T-helper 22 cell (primary cell): ENCODE measurements around the gene PXMP4.

ENCODE experiments used
- DNase-seq: peaks from one replicate; pipeline ENCODE4 v3.0.0-alpha.2; 2020; ENCODE audit warnings: low read depth

PXMP4 gene

GRCh38 chr20:33668466-33669155 lies 51.5 kb downstream of the PXMP4 start:
- no peak for DNase-seq

- DNase-seq: peak; percentile 58
Measured at GRCh38 chr20:33667676-33668465, 52.2 kb downstream of the PXMP4 start.

- no peak for DNase-seq
Measured at GRCh38 chr20:33667245-33667675, 52.9 kb downstream of the PXMP4 start.

DNA sequence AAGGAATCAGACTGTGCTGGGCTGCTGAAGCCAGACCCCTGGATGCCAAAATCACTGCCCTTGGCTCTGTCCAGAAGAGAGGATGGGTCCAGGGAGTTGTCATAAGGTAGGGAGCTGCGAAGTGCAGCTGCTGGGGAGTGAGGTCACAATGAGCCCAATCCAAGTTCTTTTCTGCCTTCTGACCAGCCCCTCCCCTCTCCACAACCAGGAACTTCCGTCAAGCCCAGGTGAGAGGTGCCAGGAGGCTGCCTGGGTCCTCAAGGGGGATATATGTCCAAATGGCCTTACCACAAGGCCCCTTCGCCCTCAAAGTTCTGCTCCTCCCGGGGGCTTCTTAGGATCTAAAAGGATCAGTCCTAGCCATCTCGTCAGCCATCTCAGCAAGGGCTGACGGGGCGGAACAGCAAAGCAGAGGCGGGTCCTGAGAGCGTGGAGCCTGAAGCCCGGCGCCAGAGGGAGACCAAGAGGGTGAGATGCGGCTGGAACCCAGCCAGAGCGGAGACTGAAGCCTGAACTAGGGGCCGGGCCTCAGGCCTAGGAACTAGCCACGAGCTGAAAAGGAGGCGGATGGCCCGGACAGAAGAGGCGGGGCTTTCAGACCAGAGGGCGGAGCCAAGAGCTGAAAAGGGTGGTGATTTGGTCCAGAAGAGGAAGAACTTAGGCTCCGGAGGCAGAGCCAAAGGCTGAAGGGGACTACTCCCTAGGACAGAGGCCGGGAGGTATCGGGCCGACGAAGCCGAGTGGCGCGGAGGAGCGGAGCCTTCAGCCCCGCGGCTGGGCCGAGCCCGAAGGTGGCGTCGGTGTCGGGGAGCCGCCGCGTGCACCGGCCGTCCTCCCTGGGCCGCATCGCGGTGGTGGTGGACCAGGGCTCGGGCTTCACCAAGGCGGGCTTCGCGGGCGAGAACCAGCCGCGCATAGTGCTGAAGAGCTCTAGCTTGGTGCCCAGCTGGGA lies 53.5 kb downstream of the PXMP4 start, which contains the start of gene ACTL10:
Gene ACTL10 (plus strand): TSS at position 651 of the 952 bp plus-strand sequence. CDS start 555 bp downstream, outside the sequence.
- DNase-seq: peak; percentile 69

DNA sequence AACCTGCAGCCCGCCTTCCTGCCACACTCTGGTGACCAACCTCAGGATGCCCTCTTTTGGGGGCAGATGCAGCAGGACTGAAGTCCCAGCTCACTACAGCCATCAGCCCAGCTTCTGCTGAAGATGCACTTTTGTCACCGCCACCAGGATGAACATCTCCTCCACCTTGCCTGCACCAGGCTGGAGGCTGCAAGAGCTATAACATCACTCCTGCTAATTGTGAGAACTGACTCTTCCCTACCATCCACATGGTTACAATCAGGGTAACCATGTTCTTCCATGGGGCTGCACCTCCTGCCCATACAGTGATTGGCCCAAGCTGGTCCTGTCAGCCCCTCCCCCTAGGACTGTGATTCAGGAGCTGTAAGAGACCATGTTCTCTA lies 55.4 kb downstream of the PXMP4 start:
- DNase-seq: no peak

GRCh38 chr20:33664085-33664761 lies 55.9 kb downstream of the PXMP4 start:
- no peak for DNase-seq

- DNase-seq: peak; percentile 71
Measured at GRCh38 chr20:33663161-33664084, 56.7 kb downstream of the PXMP4 start.

GRCh38 chr20:33662172-33662571 lies 57.9 kb downstream of the PXMP4 start, which contains the start of gene C20orf144:
Gene C20orf144, plus strand, starts transcription at chr20:33662327. Its CDS starts 19 bp downstream, at chr20:33662346.
- DNase-seq: no peak

GRCh38 chr20:33660685-33661058 lies 59.4 kb downstream of the PXMP4 start:
- DNase-seq: no peak

- no peak for DNase-seq
Measured at GRCh38 chr20:33660035-33660684, 60.0 kb downstream of the PXMP4 start.

- DNase-seq: no peak
Measured at GRCh38 chr20:33659341-33660034, 60.6 kb downstream of the PXMP4 start.

GRCh38 chr20:33658929-33659328 lies 61.2 kb downstream of the PXMP4 start:
- no peak for DNase-seq

DNA sequence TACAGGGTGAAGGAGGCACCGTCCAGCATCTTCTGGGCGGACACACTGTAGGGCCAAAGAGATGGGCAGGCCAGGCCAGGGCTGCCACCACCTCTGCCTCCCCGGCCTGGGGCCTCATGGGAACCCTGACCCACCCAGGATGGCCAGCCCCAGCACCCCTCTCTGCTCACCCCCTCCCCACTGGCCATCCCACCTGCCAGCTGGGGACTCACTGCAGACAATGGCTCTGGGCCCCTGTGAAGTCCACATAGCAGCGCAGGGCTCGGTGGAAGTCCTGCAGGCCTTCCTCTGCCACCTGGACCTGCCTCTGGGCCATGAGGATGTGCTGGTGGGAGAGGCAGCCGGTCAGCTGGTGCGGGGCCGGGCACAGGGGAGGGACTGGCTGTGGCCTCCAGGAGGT lies 61.6 kb downstream of the PXMP4 start:
- no peak for DNase-seq

DNA sequence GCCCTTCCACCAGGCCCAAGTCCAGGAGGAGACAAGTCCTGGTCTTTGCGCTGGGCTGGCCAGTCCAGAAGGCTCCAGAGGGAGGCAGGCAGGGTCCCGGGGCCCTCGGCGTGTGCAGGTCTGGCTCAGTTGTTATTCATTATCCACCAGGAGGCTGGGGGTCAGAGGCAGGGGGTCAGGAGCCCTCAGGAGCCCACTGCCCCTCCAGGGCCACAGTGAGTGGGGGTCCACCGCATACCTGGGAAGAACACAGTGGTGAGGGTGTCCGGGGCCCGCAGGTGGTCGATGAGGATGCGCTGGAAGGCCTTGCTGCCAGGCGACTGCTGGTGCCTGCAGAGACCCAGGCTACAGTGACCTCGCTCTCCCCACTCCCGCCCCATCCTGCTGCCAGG lies 62.4 kb downstream of the PXMP4 start:
- no peak for DNase-seq

- DNase-seq: no peak
Measured at GRCh38 chr20:33656783-33657703, 63.1 kb downstream of the PXMP4 start.

DNA sequence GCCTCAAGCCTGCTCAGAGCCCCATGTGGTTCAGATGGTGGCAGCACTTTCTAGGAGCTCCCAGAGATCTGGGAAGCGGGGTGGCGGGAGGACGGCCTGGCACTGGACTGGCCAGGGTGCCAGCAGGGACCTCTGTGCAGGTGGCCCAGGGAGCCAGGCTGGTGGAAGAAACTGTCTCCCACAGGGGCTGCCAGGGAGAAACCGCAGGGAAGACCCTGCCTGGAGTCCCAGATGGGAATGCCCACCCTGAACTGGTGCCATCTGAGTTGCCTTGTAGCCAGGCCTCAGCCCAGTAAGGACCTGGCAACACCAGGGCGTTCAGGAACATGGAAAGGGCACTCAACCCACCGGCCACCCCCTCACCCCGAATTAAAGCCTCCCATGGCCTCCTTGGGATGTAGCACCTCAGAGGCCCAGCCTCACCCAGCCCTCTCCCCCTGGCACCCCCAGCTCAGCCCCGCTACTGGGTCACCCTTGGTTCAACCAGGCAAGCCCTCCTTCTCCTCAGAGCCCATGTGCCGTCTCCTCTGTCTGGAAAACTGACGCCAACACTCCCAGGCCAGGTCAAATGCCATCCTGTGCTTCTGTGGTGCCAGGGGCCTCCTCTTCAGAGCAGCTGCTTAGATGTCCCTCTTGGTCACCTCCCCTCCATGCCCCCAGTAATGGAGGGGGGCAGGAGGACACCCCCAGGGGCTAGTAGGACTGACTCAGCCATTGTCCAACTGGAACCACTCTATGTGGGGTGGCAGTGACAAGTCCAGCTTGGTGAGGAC lies 63.9 kb downstream of the PXMP4 start:
- no peak for DNase-seq

DNA sequence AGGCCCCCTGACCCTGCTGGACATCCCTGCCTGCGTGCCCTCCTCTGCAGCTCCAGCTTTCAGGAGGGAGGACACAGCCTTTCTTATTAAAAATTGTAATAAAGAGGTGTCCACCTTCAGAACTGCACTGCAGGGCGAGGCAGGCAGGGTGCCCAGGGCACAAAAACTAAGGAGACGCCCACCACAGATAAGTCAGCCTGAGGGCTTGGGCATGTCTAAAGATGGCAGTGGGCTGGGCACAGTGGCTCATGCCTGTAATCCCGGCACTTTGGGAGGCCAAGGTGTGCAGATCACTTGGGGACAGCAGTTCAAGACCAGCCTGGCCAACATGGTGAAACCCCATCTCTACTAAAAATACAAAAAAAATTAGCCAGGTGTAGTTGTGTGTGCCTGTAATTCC lies 64.9 kb downstream of the PXMP4 start:
- no peak for DNase-seq
